GM19455 (cell line): Measurements from ENCODE around the gene PASK.
A peak's percentile ranks its signal among the peaks of the same experiment; 100 is the strongest.
"Not testable (repeated sequence)": the region's sequence is repeated elsewhere in the genome, so short reads cannot be mapped to it uniquely, and the experiment has no call there.

Experiments used
- ATAC-seq: cut with Tn5 transposase; IDR thresholded peaks from one replicate; pipeline ENCODE4 v1.9.1; 2021; ENCODE audit not compliant: unreplicated experiment

The PASK gene

GRCh38 chr2:241148891-241149674 lies at the start of gene PASK:
Gene PASK (minus strand): TSS chr2:241149472. CDS start chr2:241143032, 6,440 bp downstream.
- ATAC-seq, result peak; percentile 82

DNA sequence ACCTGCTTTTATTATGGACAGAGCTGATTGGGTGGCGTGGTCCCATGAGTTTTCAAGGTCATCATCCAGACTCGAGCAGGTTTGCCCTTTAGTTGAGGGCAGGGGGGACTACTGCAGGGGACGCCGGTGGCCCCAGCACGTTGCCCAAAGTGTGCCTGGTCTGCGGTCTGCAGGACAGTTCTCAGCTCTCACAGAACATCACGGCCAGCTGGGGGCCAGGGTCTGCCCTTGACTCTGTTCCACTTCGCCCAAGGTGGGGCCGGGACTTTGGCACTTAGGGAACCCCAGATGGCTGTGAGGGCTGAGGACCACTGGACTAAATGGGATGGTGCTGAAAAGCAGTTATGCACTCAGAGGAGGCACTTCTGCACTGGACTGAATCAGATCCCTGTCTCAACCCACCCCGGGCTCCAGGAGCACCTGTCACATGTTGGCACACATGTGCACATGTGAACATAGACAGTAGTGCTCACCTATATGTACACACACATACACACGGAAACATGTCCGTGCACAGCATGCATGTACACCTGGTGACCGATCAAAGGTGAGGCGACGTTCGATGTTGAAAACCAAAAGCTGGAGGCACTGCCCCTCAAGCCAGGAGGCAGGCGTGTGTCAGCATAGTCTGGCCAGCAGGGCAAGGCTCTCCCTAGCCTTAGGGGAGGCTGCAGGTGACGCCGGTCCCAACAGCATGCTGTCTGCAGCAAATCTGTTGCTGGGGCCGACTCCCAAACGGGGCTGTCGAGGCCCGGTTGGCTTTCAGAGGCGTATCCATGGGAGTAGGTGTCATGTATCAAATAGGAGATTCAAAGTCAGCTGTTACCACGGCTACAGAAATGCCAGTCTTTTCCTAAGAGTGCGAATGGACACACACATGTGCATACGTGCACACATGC lies 49.4 kb upstream of the PASK start:
- ATAC-seq, result no peak

DNA sequence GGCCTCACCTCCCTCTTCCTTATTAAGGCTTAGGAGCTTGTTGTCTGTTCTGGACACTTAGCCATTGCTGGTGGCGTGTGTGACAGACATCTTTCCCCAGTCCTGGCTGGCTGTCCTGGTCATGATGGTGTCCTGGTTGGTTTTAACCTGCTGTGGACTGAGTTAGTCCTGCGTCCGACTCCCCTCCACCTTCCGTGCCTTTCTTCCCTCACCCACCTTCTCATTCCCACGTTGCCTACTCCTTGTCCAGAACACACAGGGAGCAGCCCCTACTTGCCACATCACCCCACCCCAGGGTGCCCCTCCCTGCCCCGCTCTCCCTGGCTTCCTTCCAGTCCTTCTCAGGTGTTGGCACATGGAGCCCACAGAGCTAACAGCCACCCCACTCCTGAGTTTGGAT lies 48.7 kb upstream of the PASK start:
- no peak for ATAC-seq

- ATAC-seq, result not testable (repeated sequence)
These were observed 48.0 kb upstream of the PASK start for GRCh38 chr2:241197246-241197645.

DNA sequence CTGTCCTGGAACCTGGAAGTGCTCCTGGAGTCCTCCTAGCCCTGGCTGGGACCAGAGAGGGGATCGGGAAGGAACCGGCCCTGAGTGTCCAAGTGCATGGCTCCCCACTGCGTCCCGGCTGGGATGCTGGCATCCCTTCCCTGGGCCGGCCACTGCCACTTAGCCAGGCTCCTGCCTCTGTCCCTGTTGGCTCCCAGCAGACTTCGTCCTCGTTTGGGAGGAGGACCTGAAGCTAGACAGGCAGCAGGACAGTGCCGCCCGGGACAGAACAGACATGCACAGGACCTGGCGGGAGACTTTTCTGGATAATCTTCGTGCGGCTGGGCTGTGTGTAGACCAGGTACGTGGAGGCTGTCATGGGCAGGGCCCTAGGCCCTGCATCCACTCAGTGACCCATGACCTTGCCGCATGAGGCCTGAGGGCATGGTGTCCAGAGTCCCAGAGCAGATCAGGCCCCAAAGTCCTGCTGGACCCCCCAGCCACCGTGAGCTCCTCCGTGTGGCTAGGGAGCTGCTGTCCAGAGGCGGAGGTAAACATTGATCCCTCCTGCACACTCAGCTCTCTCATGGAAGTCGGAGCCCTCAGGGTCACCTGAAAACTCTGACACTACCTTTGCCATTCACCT lies 46.3 kb upstream of the PASK start:
- no peak for ATAC-seq

GRCh38 chr2:241194811-241195210 lies 45.5 kb upstream of the PASK start:
- no peak for ATAC-seq

DNA sequence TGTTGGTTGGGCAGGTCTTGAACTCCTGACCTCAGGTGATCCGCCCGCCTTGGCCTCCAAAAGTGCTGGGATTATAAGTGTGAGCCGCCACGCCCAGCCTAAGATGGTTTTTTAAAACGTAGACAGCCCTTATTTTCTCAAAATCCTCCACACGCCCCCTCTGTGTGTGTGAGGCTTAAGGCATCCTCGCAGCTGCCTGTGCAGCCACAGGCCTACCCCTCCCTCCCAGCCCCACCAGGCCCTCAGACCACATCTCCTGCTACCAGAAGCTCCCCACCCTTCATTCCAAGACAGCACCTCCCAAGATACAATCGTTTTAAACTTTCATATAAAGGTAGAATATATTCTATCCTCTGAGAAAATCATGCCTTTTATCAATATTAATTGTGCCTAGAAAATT lies 44.0 kb upstream of the PASK start:
- ATAC-seq, result no peak

GRCh38 chr2:241191081-241191480 lies 41.8 kb upstream of the PASK start:
- no peak for ATAC-seq

DNA sequence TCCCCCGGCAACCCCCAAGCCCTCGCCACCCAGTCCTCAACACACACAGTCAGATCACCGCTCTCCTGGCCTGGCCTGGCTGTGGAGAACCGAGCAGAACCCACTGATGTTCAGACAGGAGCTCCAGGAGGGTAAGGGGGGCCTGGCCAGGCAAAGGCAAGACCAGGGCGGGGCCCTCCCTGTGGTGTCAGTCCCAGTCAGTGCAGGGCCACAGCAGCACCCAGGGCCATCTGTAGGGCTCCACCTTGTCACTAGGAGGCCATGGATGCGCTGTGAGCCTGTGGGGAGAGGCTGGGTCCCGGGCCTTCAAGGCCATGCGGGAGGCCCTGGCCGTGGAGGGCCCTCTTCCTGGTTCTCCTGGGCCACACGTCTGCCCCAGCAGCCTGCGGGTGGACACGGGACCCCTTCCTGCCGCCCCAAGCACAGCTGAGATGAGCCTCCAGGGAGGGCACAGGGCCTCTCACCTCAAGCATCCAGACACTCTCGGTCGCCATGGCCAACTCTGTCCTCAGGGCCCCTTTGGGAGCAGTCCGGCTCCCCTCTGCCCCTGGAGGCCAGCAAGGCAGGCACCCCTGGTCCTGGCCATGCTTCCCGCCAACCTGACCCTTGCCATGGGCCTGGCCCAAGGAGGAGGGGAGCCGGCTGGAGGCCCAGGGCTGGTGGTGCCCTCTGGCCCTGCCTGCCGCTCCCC lies 41.2 kb upstream of the PASK start:
- ATAC-seq, result no peak

DNA sequence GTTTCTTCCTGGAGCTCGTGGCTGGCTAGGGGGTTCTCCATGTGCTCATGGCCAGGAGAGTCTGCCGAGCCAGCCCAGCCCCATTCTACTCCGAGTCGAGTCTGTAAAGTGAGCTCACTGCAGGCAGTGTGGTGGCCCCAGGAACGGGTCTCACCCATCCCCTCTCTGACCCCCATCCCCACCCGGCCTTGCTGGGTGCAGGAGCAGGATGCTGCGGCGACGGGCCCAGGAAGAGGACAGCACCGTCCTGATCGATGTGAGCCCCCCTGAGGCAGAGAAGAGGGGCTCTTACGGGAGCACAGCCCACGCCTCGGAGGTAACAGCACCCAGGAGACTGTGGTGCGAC lies 40.6 kb upstream of the PASK start:
- no peak for ATAC-seq

GRCh38 chr2:241189093-241189855 lies 40.0 kb upstream of the PASK start:
- ATAC-seq, result no peak

GRCh38 chr2:241188361-241189092 lies 39.3 kb upstream of the PASK start, which contains the start of gene ANO7:
Gene ANO7 (plus strand): TSS chr2:241188677. CDS start chr2:241190064, 1,387 bp downstream.
- no peak for ATAC-seq

GRCh38 chr2:241187918-241188234 lies 38.6 kb upstream of the PASK start:
- no peak for ATAC-seq

DNA sequence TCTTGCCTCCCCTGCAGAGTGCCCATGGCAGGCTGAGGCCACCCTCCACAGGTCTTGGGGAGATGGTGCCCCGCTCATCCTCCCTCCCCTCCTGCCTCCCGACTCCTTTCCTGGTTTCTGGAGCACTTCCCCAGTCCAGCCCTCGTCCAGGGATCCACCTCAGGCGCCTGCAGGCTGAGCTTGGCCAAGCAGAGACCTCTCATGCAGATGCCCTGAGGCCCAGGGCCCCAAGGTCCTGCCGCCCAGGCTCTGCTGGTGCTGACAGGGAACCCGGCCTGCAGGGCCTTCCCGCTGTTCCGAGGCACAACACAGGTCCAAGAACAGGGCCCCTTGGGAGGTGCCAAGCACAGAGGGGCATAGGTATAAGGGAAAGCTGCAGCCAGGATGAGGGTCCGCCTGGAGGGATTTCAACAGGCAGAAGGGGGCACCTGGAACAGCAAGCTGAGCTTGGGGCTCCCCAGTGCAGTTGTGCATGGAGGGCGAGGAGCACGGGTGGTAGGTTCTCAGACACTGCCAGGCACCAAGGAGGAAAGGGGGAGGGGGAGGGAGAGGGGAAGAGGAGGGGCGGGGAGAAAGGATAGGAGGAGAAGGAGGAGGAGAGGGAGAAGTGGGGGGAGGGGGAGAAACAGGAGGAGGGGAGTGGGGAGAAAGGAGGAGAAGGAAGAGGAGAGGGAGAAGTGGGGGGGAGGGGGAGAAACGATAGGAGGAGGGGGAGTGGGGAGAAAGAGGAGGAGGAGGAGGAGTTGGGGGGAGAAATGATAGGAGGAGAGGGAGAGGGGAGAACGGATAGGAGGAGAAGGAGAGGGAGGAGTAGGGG lies 38.0 kb upstream of the PASK start:
- no peak for ATAC-seq

- no peak for ATAC-seq
These were observed 36.7 kb upstream of the PASK start for GRCh38 chr2:241185961-241186360.

- ATAC-seq, result no peak
These were observed 35.6 kb upstream of the PASK start for GRCh38 chr2:241184901-241185300.

DNA sequence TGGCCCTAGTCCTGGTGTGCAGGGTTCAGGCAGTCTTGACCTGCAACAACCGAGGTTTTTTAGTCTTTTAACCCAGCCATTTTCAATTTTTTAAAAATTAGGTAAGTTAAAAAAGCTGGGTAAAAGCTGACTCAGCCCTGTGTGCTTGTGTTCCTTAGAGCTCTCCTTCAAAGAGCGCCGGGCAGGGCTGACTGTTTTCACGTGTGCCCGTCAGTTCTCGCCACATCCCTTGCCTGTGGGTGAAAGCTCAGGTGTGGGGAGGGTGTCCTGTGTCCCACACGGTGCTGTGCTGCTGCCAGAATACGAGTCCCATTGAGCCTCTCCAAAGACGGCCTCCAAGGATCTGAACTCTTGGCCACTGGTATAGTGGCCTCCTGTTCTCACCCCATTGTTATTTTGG lies 33.9 kb upstream of the PASK start:
- no peak for ATAC-seq

DNA sequence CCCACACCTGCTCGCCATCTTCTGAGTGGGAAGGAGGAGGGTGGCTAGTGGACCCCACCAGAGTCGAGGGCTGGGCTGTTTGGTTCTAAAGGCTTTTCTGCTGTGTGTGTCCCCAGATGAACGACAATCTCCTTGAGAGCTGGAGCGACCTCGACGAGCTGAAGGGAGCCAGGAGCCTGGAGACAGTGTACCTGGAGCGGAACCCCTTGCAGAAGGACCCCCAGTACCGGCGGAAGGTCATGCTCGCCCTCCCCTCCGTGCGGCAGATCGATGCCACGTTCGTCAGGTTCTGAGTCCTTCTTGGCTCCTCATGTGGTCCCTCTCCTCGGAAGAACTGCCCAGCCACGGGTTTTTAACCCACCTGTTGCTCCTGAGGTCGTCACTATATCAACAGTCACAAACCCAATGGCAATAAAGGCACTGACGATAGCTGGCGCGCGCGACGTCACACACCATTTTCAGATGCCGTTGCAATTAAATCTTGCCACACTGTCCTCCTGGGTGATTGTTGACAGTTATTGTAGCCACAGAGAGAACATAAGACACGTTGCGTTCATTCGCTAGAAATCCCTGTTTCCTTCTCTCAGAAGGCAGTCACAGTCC lies 33.4 kb upstream of the PASK start:
- ATAC-seq, result no peak

- no peak for ATAC-seq
These were observed 32.9 kb upstream of the PASK start for GRCh38 chr2:241182126-241182525.
